Right hindlimb (tissue), 1 donor: ENCODE measurements around the gene SLCO2A1.
A peak's percentile ranks its signal among the peaks of the same experiment; 100 is the strongest.

Source experiments
- DNase-seq: peaks from one replicate; pipeline ENCODE4 v3.0.0-alpha.2; 2018

SLCO2A1 gene

GRCh38 chr3:133928903-133929607, 100.7 kb downstream of the SLCO2A1 start:
- no peak for DNase-seq

- DNase-seq = no peak
Observed at GRCh38 chr3:133928136-133928893, 101.4 kb downstream of the SLCO2A1 start.

- DNase-seq = peak; percentile 68
Observed at GRCh38 chr3:133927540-133928066, 102.1 kb downstream of the SLCO2A1 start.

- DNase-seq = no peak
Observed at GRCh38 chr3:133926736-133927539, 102.8 kb downstream of the SLCO2A1 start.

- no peak for DNase-seq
Observed at GRCh38 chr3:133925960-133926735, 103.6 kb downstream of the SLCO2A1 start.

- DNase-seq = no peak
Observed at GRCh38 chr3:133924041-133924440, 105.7 kb downstream of the SLCO2A1 start.

GRCh38 chr3:133921592-133921991, 108.1 kb downstream of the SLCO2A1 start:
- DNase-seq = no peak

GRCh38 chr3:133917144-133917543, 112.6 kb downstream of the SLCO2A1 start:
- DNase-seq = no peak

- no peak for DNase-seq
Observed at GRCh38 chr3:133915685-133916658, 113.8 kb downstream of the SLCO2A1 start.

GRCh38 chr3:133914839-133915600, 114.7 kb downstream of the SLCO2A1 start:
- DNase-seq = no peak

- DNase-seq = no peak
Observed at GRCh38 chr3:133910422-133910821, 119.3 kb downstream of the SLCO2A1 start.

GRCh38 chr3:133905376-133905775, 124.3 kb downstream of the SLCO2A1 start:
- no peak for DNase-seq

- no peak for DNase-seq
Observed at GRCh38 chr3:133901847-133902246, 127.9 kb downstream of the SLCO2A1 start.

GRCh38 chr3:133901083-133901482, 128.6 kb downstream of the SLCO2A1 start:
- DNase-seq = no peak

- DNase-seq = no peak
Observed at GRCh38 chr3:133899311-133899710, 130.4 kb downstream of the SLCO2A1 start.

- no peak for DNase-seq
Observed at GRCh38 chr3:133897547-133897946, 132.2 kb downstream of the SLCO2A1 start.

- DNase-seq = no peak
Observed at GRCh38 chr3:133896002-133896761, 133.5 kb downstream of the SLCO2A1 start.

GRCh38 chr3:133895208-133896001, 134.3 kb downstream of the SLCO2A1 start, which contains the start of gene RAB6B:
TSS of gene RAB6B (minus strand) at chr3:133895882. CDS start at chr3:133895466, 416 bp downstream.
- DNase-seq = peak; percentile 64
